Kidney epithelial cell (primary cell): Measurements from ENCODE around the gene EIF2S2. TPM values are rescaled to one million over a fixed set of nuclear protein-coding genes. Genes with fewer than 3 reads are reported as not detected.

Experiments used
- DNase-seq: peaks from one replicate; pipeline ENCODE4 v3.0.0-alpha.2; 2010; ENCODE audit warnings: low read depth
- H3K27me3 ChIP-seq: 2 replicates; pipeline ENCODE4 v1.6.0; 2011; ENCODE audit warnings: low read length; ENCODE audit not compliant: control insufficient read depth, insufficient read depth
- H3K36me3 ChIP-seq: 2 replicates; pipeline ENCODE4 v1.5.1; 2011; ENCODE audit warnings: low read length; ENCODE audit not compliant: control insufficient read depth, insufficient read depth
- H3K4me3 ChIP-seq: 2 replicates; pipeline ENCODE4 v1.5.1; 2011; ENCODE audit warnings: low read depth, mild to moderate bottlenecking, control low read depth, low read length
- CTCF ChIP-seq: IDR thresholded peaks from 2 replicates; pipeline ENCODE4 v1.5.1; 2011; ENCODE audit warnings: mild to moderate bottlenecking, moderate library complexity, low read length, control low read depth, inconsistent platforms; ENCODE audit not compliant: insufficient read depth, poor library complexity, severe bottlenecking
- total RNA-seq: library from RNA; depleted of rRNA; stranded (reverse); fragments of >200 nt; gene quantifications from 2 replicates; pipeline ENCODE4 v1.2.3, GENCODE V29; 2015

Gene EIF2S2
- total RNA-seq, 1 donor from 2014 or later, result 132 TPM

GRCh38 chr20:34082232-34082887, 29.7 kb downstream of the EIF2S2 start:
- no peak overlapping the region for H3K4me3 ChIP-seq
- peaks cover 1% of the 10 kb centered on the region for H3K36me3 ChIP-seq
- TF ChIP-seq CTCF, result no peak

GRCh38 chr20:34079818-34080217, 32.2 kb downstream of the EIF2S2 start:
- no peak for TF ChIP-seq CTCF
- Histone ChIP-seq H3K27me3 (no peaks in the 10 kb centered on the region), H3K36me3 (peaks cover 1% of the 10 kb centered on the region), H3K4me3 (no peak overlapping the region)
- DNase-seq, result no peak

More at GRCh38 chr20:34082232-34082887, 29.7 kb downstream of the EIF2S2 start:
- H3K27me3 ChIP-seq, result no peaks in the 10 kb centered on the region
- no peak for DNase-seq

GRCh38 chr20:34078540-34078939, 33.5 kb downstream of the EIF2S2 start:
- Histone ChIP-seq H3K27me3 (no peaks in the 10 kb centered on the region), H3K36me3 (peaks cover 1% of the 10 kb centered on the region), H3K4me3 (no peak overlapping the region)
- DNase-seq, result no peak
- TF ChIP-seq CTCF, result no peak

- H3K36me3 ChIP-seq, result peaks cover 1% of the 10 kb centered on the region
- H3K27me3 ChIP-seq, result no peaks in the 10 kb centered on the region
- no peak overlapping the region for H3K4me3 ChIP-seq
- TF ChIP-seq CTCF, result no peak
- no peak for DNase-seq
Observed at GRCh38 chr20:34076952-34077351, 35.1 kb downstream of the EIF2S2 start.

- Histone ChIP-seq H3K27me3 (no peaks in the 10 kb centered on the region), H3K36me3 (peaks cover 1% of the 10 kb centered on the region), H3K4me3 (no peak overlapping the region)
- no peak for TF ChIP-seq CTCF
- DNase-seq, result no peak
Observed at GRCh38 chr20:34075647-34076046, 36.4 kb downstream of the EIF2S2 start.
